ENCODE measurements around the gene SERTM2.

Gene SERTM2

DNA sequence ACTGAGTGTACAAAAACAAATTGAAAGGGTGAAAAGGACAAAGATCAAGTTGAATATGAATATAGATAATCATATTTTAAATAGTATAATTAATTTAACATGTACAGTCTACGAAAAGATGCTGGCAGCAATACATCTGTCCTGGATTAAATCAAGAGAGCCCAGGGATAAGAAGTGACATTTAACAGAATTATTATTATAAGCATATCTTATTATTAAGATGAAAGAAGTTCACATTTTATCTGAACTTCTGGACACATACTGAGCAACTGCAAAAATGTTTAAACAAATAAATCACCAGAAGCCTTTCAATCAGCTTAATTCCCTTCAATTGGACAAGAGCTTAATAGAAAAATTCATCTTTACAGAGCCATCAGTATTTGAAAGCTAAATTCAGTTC lies 50.4 kb downstream of the SERTM2 start:
- no peak for DNase-seq

DNA sequence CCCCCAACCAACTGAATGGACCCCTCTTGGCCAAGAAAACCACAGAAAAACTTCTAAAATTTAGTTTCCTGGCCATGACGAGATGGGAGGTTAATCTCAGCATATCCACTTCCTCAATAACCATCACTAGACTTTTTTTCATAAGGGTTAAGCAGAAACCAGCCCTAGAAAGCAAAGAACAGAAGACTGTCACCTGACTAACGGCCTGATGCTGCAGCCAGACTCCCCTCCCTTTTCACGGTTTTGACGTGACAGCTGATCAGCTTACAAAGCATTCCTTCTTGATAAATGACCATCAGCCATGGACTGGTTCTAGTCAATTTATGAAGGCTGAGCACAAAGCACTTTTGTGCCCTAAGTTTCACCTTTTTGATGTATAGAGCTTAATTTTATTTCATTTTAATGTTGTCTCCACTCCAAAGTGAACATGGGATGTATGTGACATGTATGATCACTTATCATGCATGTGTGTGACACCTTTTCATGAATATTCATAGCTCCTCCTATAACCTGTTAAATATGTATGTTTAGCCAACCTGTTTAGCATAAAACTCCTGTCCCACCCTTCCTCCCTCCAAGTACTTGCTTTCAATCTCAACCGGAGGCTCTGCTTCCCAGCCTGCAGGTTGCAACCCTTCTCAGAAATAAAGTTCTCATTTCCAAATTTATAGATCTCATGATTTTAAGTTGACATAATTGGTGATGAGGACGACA lies 56.3 kb downstream of the SERTM2 start:
- DNase-seq: no peak

DNA sequence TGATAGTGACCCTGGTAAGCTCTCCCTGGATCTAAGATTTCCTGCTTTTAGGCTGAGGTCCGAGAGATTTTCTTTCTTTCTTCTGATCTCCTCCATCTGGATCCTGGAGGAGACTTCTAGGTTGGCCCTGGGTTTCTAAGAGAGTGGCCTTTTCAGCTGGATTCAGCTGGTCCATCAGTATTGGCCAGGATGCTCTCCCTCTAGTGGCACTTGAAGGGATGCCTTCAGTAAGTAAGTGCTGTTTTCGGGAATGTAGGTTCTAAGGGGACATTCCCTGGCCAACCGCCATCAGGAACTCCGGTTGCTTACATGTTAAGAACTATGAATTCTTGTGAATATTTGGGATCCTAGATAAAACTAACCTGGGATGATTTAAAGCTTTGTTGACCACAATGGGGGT lies 56.9 kb downstream of the SERTM2 start:
- DNase-seq: no peak

DNA sequence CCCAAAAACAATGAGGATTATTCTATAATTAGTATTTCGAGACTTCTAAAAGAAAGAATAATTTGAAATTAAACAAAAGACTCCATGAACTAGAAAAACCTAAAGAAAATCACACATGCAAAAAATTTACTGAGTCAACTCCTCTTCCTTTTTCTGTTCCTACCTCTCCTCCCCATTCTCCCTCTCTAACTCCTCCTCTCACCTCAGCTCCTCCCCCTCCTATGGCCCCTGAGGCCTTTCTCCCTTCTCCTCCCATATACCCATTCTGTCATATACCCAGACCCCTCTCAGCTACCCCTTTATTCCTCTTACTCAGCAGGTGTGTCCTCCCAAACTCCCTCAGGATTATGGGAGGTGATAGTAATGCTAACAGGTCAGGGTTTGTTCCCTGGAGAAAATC lies 57.4 kb downstream of the SERTM2 start:
- no peak for DNase-seq
